ENCODE data around the gene IMPG1.

- TF ChIP-seq E2F6 (IDR thresholded peaks at IDR 0.05) (no peak), CREB1 (IDR thresholded peaks at IDR 0.05) (no peak), CBX5 (IDR thresholded peaks at IDR 0.05; ENCODE audit: low read depth, low read length) (no peak), RBBP5 (IDR thresholded peaks at IDR 0.05; ENCODE audit: borderline replicate concordance, low read depth, low read length) (no peak)
Observed at GRCh38 chr6:75874224-75874623, 198.2 kb downstream of the IMPG1 start.
